Coronary artery (tissue), 2 donors: ENCODE results near the gene MET.
"Not testable (repeated sequence)": the region's sequence is repeated elsewhere in the genome, so short reads cannot be mapped to it uniquely, and the experiment has no call there.

Experiments used
- DNase-seq: peaks from one replicate; pipeline ENCODE4 v3.0.0-alpha.2; 2017; ENCODE audit warnings: low spot score
- H3K27ac ChIP-seq, 2 donors: fragments of 200-600 bp; sonication (generic); one replicate each; pipeline ENCODE4 v1.5.1; 2016 to 2019
- H3K4me3 ChIP-seq: fragments of 200-600 bp; sonication (generic); 2 replicates; pipeline ENCODE4 v1.5.1; 2016; ENCODE audit warnings: mild to moderate bottlenecking, moderate library complexity
- CTCF ChIP-seq: fragments of 200-600 bp; sonication (generic); IDR thresholded peaks from one replicate; pipeline ENCODE4 v1.5.1; 2019; ENCODE audit warnings: antibody characterized with exemption

MET gene

GRCh38 chr7:116820149-116820548 is 148.2 kb downstream of the MET start:
- DNase-seq = no peak
- Histone ChIP-seq H3K4me3 (no peak overlapping the region), H3K27ac (no peak overlapping the region)
- no peak for TF ChIP-seq CTCF

- not testable (repeated sequence) for H3K4me3 ChIP-seq, DNase-seq, H3K27ac ChIP-seq
Observed at GRCh38 chr7:116821647-116822046, 149.7 kb downstream of the MET start.

- no peak overlapping the region for H3K4me3 ChIP-seq
- DNase-seq = no peak
- no peak for TF ChIP-seq CTCF
- H3K27ac ChIP-seq = no peak overlapping the region
Observed at GRCh38 chr7:116824449-116824848, 152.5 kb downstream of the MET start.

- TF ChIP-seq CTCF = no peak
- no peak for DNase-seq
- Histone ChIP-seq H3K4me3 (no peak overlapping the region), H3K27ac (no peak overlapping the region)
Observed at GRCh38 chr7:116828281-116828680, 156.3 kb downstream of the MET start.

GRCh38 chr7:116829041-116829440 is 157.0 kb downstream of the MET start:
- H3K4me3 ChIP-seq = no peak overlapping the region
- DNase-seq = no peak
- no peak overlapping the region for H3K27ac ChIP-seq
- no peak for TF ChIP-seq CTCF

- no peak for DNase-seq
Observed at GRCh38 chr7:116829493-116829892, 157.5 kb downstream of the MET start.

GRCh38 chr7:116832692-116833091 is 160.7 kb downstream of the MET start:
- DNase-seq = no peak
- no peak for TF ChIP-seq CTCF
- no peak overlapping the region for H3K27ac ChIP-seq

More at GRCh38 chr7:116829493-116829892, 157.5 kb downstream of the MET start:
- no peak for TF ChIP-seq CTCF
- Histone ChIP-seq H3K27ac (no peak overlapping the region), H3K4me3 (no peak overlapping the region)

More at GRCh38 chr7:116832692-116833091, 160.7 kb downstream of the MET start:
- H3K4me3 ChIP-seq = no peak overlapping the region
